Fibroblast of skin of left quadriceps (primary cell): ENCODE results near the gene ITCH.
"Not testable (repeated sequence)": the region's sequence is repeated elsewhere in the genome, so short reads cannot be mapped to it uniquely, and the experiment has no call there.

Experiments
- DNase-seq, 2 experiments: peaks; one replicate each; pipeline ENCODE4 v3.0.0-alpha.2; 2013; ENCODE audit warnings: low read depth in 2 of 2

ITCH gene

GRCh38 chr20:34507702-34508413 lies 144.8 kb downstream of the ITCH start:
- DNase-seq, result no peak

GRCh38 chr20:34510575-34510974 lies 147.5 kb downstream of the ITCH start:
- DNase-seq, result no peak

GRCh38 chr20:34511891-34512265 lies 148.8 kb downstream of the ITCH start:
- DNase-seq, result no peak

GRCh38 chr20:34512266-34512954 lies 149.3 kb downstream of the ITCH start:
- no peak for DNase-seq

- DNase-seq, result no peak
Measured at GRCh38 chr20:34512955-34513419, 149.9 kb downstream of the ITCH start.

- DNase-seq, result not testable (repeated sequence)
Measured at GRCh38 chr20:34514034-34514433, 151.0 kb downstream of the ITCH start.

- no peak for DNase-seq
Measured at GRCh38 chr20:34514897-34515483, 151.9 kb downstream of the ITCH start.

GRCh38 chr20:34515484-34516246 lies 152.6 kb downstream of the ITCH start:
- DNase-seq, result no peak

GRCh38 chr20:34516247-34517113 lies 153.4 kb downstream of the ITCH start, which contains the start of gene DYNLRB1:
Gene DYNLRB1, plus strand, starts transcription at chr20:34516422. Its CDS starts 37 bp downstream, at chr20:34516459.
- DNase-seq, result peak; percentile 92 to 93

- DNase-seq, result no peak
Measured at GRCh38 chr20:34517114-34517505, 154.0 kb downstream of the ITCH start.

- not testable (repeated sequence) for DNase-seq
Measured at GRCh38 chr20:34518863-34519262, 155.8 kb downstream of the ITCH start.

- DNase-seq, result not testable (repeated sequence)
Measured at GRCh38 chr20:34519841-34520240, 156.8 kb downstream of the ITCH start.

- peak in 1 of 2 experiments; percentile 44 for DNase-seq
Measured at GRCh38 chr20:34522969-34523871, 160.1 kb downstream of the ITCH start.

- no peak for DNase-seq
Measured at GRCh38 chr20:34524426-34524825, 161.4 kb downstream of the ITCH start.

- DNase-seq, result no peak
Measured at GRCh38 chr20:34525342-34525708, 162.3 kb downstream of the ITCH start.

GRCh38 chr20:34525709-34526416 lies 162.8 kb downstream of the ITCH start:
- DNase-seq, result peak; percentile 78 to 81

- no peak for DNase-seq
Measured at GRCh38 chr20:34526466-34526865, 163.4 kb downstream of the ITCH start.

- no peak for DNase-seq
Measured at GRCh38 chr20:34527016-34527415, 163.9 kb downstream of the ITCH start.

GRCh38 chr20:34528921-34529297 lies 165.8 kb downstream of the ITCH start:
- no peak for DNase-seq
